ENCODE results near the gene SPI1.

DNA sequence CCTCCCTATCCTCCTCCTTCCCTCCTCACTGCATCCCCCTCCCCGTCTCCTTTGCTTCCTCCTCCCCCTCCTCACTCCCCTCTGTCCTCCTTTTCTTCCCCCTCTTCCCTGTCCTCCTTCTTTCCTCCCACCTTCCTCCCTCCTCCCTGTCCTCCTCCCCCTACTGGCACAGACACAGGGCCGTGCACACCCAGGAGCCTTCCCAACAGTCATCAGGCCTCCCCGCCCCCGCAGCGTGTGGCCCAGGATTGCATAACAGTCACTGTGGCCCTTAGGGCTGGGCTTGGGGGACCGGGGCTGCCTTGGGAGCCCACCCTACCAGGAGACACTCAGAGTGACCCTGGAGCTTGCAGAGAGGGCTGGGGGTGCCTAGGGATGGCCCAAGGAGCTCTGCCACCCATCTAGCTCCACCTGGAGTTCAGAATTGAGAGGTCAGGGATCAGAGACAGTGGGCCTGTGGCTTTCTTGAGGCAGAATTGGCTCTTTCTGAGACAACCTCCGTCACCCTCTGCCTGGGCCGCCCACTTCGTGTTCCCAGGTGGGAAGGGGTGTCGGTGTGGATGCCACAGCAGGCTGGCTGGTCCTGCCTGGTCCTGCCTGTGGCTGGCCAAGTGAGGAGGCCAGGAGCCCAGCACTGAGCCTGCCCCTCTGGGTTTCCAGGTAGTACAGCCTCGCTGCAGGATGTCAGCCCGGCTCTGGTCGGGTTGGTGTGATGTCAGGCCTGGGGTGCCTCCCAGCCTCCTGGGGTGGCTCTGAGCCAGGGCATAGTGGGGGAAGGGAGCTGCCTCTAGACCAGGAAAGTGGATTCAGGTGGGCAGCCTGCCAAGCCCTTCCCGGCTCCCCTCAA is 1.6 kb downstream of the SPI1 start:
- TF ChIP-seq EZH2 (IDR thresholded peaks at IDR 0.05; ENCODE audit: borderline replicate concordance, insufficient read depth, low read depth, low read length, poor library complexity, severe bottlenecking): no peak
- TF ChIP-seq, protein P1, sequence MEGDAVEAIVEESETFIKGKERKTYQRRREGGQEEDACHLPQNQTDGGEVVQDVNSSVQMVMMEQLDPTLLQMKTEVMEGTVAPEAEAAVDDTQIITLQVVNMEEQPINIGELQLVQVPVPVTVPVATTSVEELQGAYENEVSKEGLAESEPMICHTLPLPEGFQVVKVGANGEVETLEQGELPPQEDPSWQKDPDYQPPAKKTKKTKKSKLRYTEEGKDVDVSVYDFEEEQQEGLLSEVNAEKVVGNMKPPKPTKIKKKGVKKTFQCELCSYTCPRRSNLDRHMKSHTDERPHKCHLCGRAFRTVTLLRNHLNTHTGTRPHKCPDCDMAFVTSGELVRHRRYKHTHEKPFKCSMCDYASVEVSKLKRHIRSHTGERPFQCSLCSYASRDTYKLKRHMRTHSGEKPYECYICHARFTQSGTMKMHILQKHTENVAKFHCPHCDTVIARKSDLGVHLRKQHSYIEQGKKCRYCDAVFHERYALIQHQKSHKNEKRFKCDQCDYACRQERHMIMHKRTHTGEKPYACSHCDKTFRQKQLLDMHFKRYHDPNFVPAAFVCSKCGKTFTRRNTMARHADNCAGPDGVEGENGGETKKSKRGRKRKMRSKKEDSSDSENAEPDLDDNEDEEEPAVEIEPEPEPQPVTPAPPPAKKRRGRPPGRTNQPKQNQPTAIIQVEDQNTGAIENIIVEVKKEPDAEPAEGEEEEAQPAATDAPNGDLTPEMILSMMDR (IDR thresholded peaks at IDR 0.05): no peak

All from B cell (primary cell).